K562 (cell line): ENCODE measurements around the gene MMS19. TPM values are rescaled to one million over a fixed set of nuclear protein-coding genes. Genes with fewer than 3 reads are reported as not detected.

Experiments
- HDAC1 ChIP-seq, 2 experiments: fragments of 450-650 bp; IDR thresholded peaks; 2 replicates each; pipeline ENCODE4 v1.6.1; 2016 to 2017; ENCODE audit warnings: inconsistent platforms in 1 of 2, mild to moderate bottlenecking in 1 of 2, moderate library complexity in 1 of 2
- KAT2B ChIP-seq: IDR thresholded peaks from one replicate; pipeline ENCODE4 v1.6.1; 2012; ENCODE audit warnings: low read depth, mild to moderate bottlenecking, control low read depth, inconsistent platforms, low read length, moderate library complexity
- MIER1 ChIP-seq: fragments of 450-650 bp; IDR thresholded peaks from 2 replicates; pipeline ENCODE4 v1.6.1; 2016; ENCODE audit warnings: antibody characterized with exemption, mild to moderate bottlenecking, low read depth
- PHB ChIP-seq: fragments of 250-450 bp; sonication (Bioruptor Pico); IDR thresholded peaks from 2 replicates; pipeline ENCODE4 v1.5.0; 2021
- PHB2 ChIP-seq: fragments of 450-650 bp; IDR thresholded peaks from 2 replicates; pipeline ENCODE4 v1.6.1; 2017; ENCODE audit warnings: low read depth
- ZBTB49 ChIP-seq: sonication (generic); formaldehyde crosslinking; IDR thresholded peaks from 2 replicates; pipeline ENCODE4 v1.8.0; 2022; ENCODE audit warnings: missing genetic modification reagents, mild to moderate bottlenecking, borderline replicate concordance
- polyA plus RNA-seq, 8 experiments: library from polyadenylated mRNA; depleted of rRNA in 4 of 8; stranded (reverse) in 5 of 8; unstranded in 3 of 8; fragments of >200 nt; fragmentation: Nextera tagmentation in 2 of 8; fragmentation: Illumina TruSeq in 1 of 8; extraction: Ambion mirVana in 2 of 8; extraction: Trizol in 1 of 8; gene quantifications; 2 replicates each; pipeline versions ENCODE4 v1.2.1 to v1.2.3, GENCODE V29; 2011 to 2014; ENCODE audit warnings: inconsistent platforms in 1 of 8, missing spikeins in 1 of 8
- total RNA-seq, 7 experiments: library from RNA; depleted of rRNA in 6 of 7; stranded (reverse); fragments of >200 nt in 6 of 7; fragmentation: Illumina TruSeq in 2 of 7; extraction: Trizol in 2 of 7; gene quantifications; 2 replicates each; pipeline versions ENCODE4 v1.2.1 to v1.2.3, GENCODE V29; 2011 to 2021; ENCODE audit warnings: low replicate concordance in 1 of 7
- TF ChIP-seq, protein P1 (sequence below): fragments of 200-800 bp; sonication (Bioruptor generic); IDR thresholded peaks from 2 replicates; pipeline ENCODE4 v1.6.1; 2017; ENCODE audit warnings: missing genetic modification characterization, missing compliant biosample characterization

The MMS19 gene
- total and polyA plus RNA-seq, 9 of the 15 experiments (the other 6 are each of a cell fraction or from before 2014, with no cell fraction given): 40.1 to 110 (median 62.9) TPM

DNA sequence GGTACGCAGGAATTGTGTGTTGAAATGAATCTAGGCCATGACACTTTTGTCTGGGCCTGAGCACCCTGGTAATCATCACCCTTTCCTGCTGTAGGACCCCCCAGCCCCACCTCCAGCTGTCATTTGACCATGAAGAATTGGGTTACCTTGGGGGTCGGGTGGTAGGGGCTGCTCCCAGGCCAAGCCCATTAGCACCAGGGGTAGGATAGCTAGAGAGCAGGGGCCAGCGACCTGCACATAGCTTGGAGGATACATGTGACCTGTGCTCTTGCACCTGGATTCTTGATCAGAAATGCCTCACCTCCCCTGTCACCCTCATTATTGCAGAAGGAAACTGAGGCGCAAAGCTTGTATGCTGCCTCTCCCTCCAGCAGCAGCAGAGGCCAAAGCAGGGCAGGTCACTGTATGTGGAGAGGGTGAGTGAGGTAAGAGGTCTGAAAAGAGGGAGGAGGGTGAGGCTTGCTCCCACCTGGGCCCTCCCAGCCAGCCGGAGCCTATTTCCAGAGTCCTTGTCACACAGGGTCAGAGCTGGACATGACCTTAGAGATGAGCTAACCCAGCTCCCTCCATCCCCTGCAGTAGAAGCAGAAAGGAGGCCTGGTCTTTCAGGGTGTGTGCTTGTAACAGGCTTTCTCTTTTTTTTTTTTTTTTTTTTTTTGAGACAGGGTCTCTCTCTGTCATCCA is 39.1 kb upstream of the MMS19 start (continued):
- TF ChIP-seq, protein P1, sequence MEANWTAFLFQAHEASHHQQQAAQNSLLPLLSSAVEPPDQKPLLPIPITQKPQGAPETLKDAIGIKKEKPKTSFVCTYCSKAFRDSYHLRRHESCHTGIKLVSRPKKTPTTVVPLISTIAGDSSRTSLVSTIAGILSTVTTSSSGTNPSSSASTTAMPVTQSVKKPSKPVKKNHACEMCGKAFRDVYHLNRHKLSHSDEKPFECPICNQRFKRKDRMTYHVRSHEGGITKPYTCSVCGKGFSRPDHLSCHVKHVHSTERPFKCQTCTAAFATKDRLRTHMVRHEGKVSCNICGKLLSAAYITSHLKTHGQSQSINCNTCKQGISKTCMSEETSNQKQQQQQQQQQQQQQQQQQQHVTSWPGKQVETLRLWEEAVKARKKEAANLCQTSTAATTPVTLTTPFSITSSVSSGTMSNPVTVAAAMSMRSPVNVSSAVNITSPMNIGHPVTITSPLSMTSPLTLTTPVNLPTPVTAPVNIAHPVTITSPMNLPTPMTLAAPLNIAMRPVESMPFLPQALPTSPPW (CRISPR knock-in tag): no peak
- no peak for TF ChIP-seq MIER1
- TF ChIP-seq PHB2: no peak
- no peak for TF ChIP-seq KAT2B
- no peak for TF ChIP-seq ZBTB49 (CRISPR knock-in tag)
- no peak for TF ChIP-seq PHB (CRISPR knock-in tag)
- no peak for TF ChIP-seq HDAC1 (IDR thresholded peaks at IDR 0.05)
